VCaP (cell line): ENCODE measurements around the gene CCK.

Source experiments
- H3K27ac ChIP-seq: fragments of 450-650 bp; 2 replicates; pipeline ENCODE4 v1.5.1; 2017
- CTCF ChIP-seq: fragments of 450-650 bp; conservative IDR thresholded peaks from 2 replicates; pipeline ENCODE4 v1.5.1; 2017; ENCODE audit warnings: mild to moderate bottlenecking, moderate library complexity

The CCK gene

GRCh38 chr3:42267878-42268277, 1.9 kb upstream of the CCK start:
- no peak overlapping the region for H3K27ac ChIP-seq
- no peak for TF ChIP-seq CTCF

GRCh38 chr3:42265059-42265991, 660 bp downstream of the CCK start:
- TF ChIP-seq CTCF: no peak

GRCh38 chr3:42264399-42265058, 1.5 kb downstream of the CCK start:
- TF ChIP-seq CTCF: no peak
- no peak overlapping the region for H3K27ac ChIP-seq

More at GRCh38 chr3:42265059-42265991, 660 bp downstream of the CCK start:
- no peak overlapping the region for H3K27ac ChIP-seq

- no peak overlapping the region for H3K27ac ChIP-seq
- no peak for TF ChIP-seq CTCF
Measured at GRCh38 chr3:42263354-42264346, 2.3 kb downstream of the CCK start.

GRCh38 chr3:42262525-42262924, 3.5 kb downstream of the CCK start:
- H3K27ac ChIP-seq: no peak overlapping the region
- no peak for TF ChIP-seq CTCF

GRCh38 chr3:42257007-42257406, 9.0 kb downstream of the CCK start:
- H3K27ac ChIP-seq: no peak overlapping the region
- no peak for TF ChIP-seq CTCF
